Gastrocnemius medialis (tissue), 4 donors: ENCODE results near the gene PLB1.

Source experiments
- CTCF ChIP-seq, 5 experiments: fragments of 450-650 bp in 3 of 5; fragments of 200-600 bp in 2 of 5; sonication (generic) in 2 of 5; IDR thresholded peaks in 4 of 5; conservative IDR thresholded peaks in 1 of 5; 1 replicate in 4 of 5; 2 replicates in 1 of 5; pipeline ENCODE4 v1.5.1; 2016 to 2019; ENCODE audit warnings: antibody characterized with exemption in 5 of 5, mild to moderate bottlenecking in 3 of 5, moderate library complexity in 3 of 5
- POLR2A ChIP-seq, 2 donors: fragments of 450-650 bp; IDR thresholded peaks; one replicate each; pipeline ENCODE4 v1.6.1; 2017; ENCODE audit warnings: antibody characterized with exemption in 2 of 2, mild to moderate bottlenecking in 2 of 2, moderate library complexity in 2 of 2

DNA sequence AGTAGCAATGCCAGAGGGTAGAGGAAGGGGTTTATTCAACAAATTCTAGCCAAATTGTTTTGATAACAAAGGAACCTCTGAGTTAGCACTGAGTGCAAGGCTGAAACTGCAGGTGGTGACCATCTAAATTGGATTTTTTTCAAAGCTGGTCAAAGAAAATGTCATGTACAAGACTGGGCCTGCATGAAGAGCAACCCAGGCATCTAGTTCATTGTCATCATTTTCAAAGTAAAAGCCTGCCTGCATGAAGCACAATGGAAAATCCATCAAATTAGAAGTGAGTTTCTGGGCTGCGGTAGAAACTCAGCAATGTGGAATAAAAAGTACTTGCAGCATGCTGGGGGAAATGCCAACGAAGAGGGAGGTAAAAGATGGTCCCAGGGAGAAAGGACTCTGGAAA is 175.0 kb downstream of the PLB1 start:
- TF ChIP-seq CTCF (IDR thresholded peaks at IDR 0.05 in 4 of 5, conservative IDR thresholded peaks at IDR 0.05 in 1 of 5) (no peak), POLR2A (IDR thresholded peaks at IDR 0.05) (no peak)
